Endothelial cell of umbilical vein (primary cell): ENCODE data around the gene TMUB2.

Experiments used
- EZH2 ChIP-seq: IDR thresholded peaks from 2 replicates; pipeline ENCODE4 v1.6.1; 2012; ENCODE audit warnings: borderline replicate concordance, low read depth, mild to moderate bottlenecking, moderate library complexity, low read length, inconsistent platforms; ENCODE audit not compliant: severe bottlenecking
- JUN ChIP-seq: IDR thresholded peaks from 2 replicates; pipeline ENCODE4 v1.6.1; 2011; ENCODE audit warnings: borderline replicate concordance, low read depth; ENCODE audit not compliant: insufficient read length, insufficient read depth
- POLR2A ChIP-seq: IDR thresholded peaks from 2 replicates; pipeline ENCODE4 v1.6.1; 2012; ENCODE audit warnings: low read depth, mild to moderate bottlenecking, control low read depth, low read length
- POLR2AphosphoS5 ChIP-seq: IDR thresholded peaks from 2 replicates; pipeline ENCODE4 v1.6.1; 2012; ENCODE audit warnings: low read depth, mild to moderate bottlenecking, control low read depth, low read length, moderate library complexity; ENCODE audit not compliant: insufficient read depth
- TF ChIP-seq, protein P1 (sequence below), 2 donors: IDR thresholded peaks; 1 replicate in 1 of 2; 2 replicates in 1 of 2; pipeline ENCODE4 v1.5.1; 2011; ENCODE audit warnings: low read length in 2 of 2, mild to moderate bottlenecking in 2 of 2, moderate library complexity in 2 of 2, control low read depth in 1 of 2, inconsistent platforms in 1 of 2, low read depth in 1 of 2; ENCODE audit not compliant: insufficient read depth in 1 of 2; ENCODE audit errors: extremely low read depth in 1 of 2
- TF ChIP-seq, protein P2 (sequence below): IDR thresholded peaks from 2 replicates; pipeline ENCODE4 v1.6.1; 2011; ENCODE audit not compliant: insufficient read depth, insufficient read length

DNA sequence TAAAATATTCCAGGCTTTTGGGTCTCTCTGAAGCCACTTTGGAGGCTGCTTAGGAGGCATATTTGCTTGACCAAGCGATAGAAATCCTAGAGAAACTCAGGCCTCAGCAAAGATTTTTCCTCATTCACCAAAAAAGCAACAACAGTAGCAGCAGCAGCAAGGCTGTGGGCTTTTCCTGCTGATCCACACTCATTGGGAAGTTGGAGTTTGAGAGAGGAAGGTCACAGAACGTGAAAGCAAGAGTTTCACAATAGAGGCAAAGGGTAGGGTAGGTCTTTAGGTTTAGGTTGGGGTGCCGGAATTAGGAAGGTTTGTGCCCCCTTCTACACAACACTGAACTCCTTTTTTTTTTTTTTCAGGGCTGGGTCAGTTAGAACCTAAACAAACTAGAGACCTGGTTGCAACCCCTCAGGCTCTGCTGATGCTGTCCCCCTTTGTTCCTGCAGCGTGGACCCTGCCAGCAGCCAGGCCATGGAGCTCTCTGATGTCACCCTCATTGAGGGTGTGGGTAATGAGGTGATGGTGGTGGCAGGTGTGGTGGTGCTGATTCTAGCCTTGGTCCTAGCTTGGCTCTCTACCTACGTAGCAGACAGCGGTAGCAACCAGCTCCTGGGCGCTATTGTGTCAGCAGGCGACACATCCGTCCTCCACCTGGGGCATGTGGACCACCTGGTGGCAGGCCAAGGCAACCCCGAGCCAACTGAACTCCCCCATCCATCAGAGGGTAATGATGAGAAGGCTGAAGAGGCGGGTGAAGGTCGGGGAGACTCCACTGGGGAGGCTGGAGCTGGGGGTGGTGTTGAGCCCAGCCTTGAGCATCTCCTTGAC lies 2.0 kb downstream of the TMUB2 start:
- TF ChIP-seq, protein P1, sequence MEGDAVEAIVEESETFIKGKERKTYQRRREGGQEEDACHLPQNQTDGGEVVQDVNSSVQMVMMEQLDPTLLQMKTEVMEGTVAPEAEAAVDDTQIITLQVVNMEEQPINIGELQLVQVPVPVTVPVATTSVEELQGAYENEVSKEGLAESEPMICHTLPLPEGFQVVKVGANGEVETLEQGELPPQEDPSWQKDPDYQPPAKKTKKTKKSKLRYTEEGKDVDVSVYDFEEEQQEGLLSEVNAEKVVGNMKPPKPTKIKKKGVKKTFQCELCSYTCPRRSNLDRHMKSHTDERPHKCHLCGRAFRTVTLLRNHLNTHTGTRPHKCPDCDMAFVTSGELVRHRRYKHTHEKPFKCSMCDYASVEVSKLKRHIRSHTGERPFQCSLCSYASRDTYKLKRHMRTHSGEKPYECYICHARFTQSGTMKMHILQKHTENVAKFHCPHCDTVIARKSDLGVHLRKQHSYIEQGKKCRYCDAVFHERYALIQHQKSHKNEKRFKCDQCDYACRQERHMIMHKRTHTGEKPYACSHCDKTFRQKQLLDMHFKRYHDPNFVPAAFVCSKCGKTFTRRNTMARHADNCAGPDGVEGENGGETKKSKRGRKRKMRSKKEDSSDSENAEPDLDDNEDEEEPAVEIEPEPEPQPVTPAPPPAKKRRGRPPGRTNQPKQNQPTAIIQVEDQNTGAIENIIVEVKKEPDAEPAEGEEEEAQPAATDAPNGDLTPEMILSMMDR (IDR thresholded peaks at IDR 0.05; ENCODE audit: extremely low read depth in 1 of 2, insufficient read depth in 1 of 2, low read depth in 1 of 2, low read length in 2 of 2) = no peak
- TF ChIP-seq, protein P2, sequence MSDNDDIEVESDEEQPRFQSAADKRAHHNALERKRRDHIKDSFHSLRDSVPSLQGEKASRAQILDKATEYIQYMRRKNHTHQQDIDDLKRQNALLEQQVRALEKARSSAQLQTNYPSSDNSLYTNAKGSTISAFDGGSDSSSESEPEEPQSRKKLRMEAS = no peak
- no peak for TF ChIP-seq POLR2A
- TF ChIP-seq POLR2AphosphoS5 = no peak
- TF ChIP-seq EZH2 = no peak
- TF ChIP-seq JUN = no peak
